ENCODE measurements around the gene FGFR1OP2.
"Not testable (repeated sequence)": the region's sequence is repeated elsewhere in the genome, so short reads cannot be mapped to it uniquely, and the experiment has no call there.

Gene FGFR1OP2

DNA sequence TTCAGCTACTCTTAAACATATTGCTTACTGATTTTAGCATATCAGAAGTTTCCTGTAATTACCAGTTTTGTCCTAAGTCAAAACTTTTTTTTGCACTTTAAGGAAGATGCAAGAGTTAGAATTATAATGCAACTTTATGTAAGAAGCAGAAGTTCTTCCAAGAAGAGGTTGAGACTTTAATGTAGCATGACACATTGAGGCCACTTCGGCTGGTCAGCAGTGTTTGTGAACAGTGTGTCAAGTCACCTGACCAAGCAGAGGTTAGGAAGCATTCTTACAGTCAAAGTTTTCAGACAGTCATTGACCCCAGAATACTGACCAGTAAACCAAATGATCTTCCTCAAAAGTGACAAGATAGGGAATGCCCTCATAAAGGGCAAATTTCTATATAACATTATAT is 15.2 kb downstream of the FGFR1OP2 start:
- Mint-ChIP-seq H3K9me3 (peaks cover 19% of the 10 kb centered on the region), H3K36me3 (ENCODE audit: low read depth) (peaks cover 61% of the 10 kb centered on the region), H3K27me3 (ENCODE audit: low read depth, poor library complexity) (peaks cover 3% of the 10 kb centered on the region), H3K4me3 (no peak overlapping the region), H3K4me1 (peaks cover 13% of the 10 kb centered on the region), H3K27ac (no peak overlapping the region)
- no peak for DNase-seq
- TF ChIP-seq, protein P1, sequence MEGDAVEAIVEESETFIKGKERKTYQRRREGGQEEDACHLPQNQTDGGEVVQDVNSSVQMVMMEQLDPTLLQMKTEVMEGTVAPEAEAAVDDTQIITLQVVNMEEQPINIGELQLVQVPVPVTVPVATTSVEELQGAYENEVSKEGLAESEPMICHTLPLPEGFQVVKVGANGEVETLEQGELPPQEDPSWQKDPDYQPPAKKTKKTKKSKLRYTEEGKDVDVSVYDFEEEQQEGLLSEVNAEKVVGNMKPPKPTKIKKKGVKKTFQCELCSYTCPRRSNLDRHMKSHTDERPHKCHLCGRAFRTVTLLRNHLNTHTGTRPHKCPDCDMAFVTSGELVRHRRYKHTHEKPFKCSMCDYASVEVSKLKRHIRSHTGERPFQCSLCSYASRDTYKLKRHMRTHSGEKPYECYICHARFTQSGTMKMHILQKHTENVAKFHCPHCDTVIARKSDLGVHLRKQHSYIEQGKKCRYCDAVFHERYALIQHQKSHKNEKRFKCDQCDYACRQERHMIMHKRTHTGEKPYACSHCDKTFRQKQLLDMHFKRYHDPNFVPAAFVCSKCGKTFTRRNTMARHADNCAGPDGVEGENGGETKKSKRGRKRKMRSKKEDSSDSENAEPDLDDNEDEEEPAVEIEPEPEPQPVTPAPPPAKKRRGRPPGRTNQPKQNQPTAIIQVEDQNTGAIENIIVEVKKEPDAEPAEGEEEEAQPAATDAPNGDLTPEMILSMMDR (IDR thresholded peaks at IDR 0.05), result no peak

DNA sequence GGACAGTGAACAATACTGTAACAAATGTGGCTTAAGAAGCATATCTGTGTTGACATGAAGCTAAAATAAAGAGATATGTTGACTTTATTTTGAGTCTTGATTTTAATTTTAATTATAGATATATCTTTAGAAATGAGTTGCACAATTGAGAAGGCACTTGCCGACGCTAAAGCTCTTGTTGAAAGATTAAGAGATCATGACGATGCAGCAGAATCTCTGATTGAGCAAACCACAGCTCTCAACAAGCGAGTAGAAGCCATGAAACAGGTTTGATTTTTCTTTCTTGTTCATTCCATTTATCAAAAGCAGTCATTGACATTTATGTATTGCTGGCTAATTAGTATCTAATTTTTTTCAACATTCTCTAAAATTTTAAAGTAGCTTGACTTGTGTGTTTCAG is 15.8 kb downstream of the FGFR1OP2 start:
- H3K9me3 Mint-ChIP-seq, result peaks cover 15% of the 10 kb centered on the region
- H3K4me1 Mint-ChIP-seq, result peaks cover 13% of the 10 kb centered on the region
- peaks cover 58% of the 10 kb centered on the region for H3K36me3 Mint-ChIP-seq (ENCODE audit: low read depth)
- H3K4me3 Mint-ChIP-seq, result no peak overlapping the region
- TF ChIP-seq, protein P1 (IDR thresholded peaks at IDR 0.05), result no peak
- peaks cover 3% of the 10 kb centered on the region for H3K27me3 Mint-ChIP-seq (ENCODE audit: low read depth, poor library complexity)
- DNase-seq, result no peak
- H3K27ac Mint-ChIP-seq, result no peak overlapping the region

DNA sequence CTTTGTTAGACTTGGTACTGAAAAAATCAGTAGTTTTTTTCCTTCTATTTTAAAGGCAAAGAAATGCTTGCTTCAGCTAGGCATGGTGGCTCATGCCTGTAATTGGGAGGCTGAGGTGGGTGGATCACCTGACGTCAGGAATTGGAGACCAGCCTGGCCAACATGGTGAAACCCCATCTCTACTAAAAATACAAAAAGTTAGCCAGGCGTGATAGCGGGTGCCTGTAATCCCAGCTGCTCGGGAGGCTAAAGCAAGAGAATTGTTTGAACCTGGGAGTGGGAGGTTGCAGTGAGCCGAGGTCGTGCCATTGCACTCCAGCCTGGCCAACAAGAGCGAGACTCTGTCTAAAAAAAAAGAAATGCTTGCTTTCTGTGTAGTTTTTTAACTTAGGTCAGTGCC is 23.1 kb downstream of the FGFR1OP2 start:
- H3K4me1 Mint-ChIP-seq, result peaks cover 25% of the 10 kb centered on the region
- peaks cover 64% of the 10 kb centered on the region for H3K36me3 Mint-ChIP-seq (ENCODE audit: low read depth)
- not testable (repeated sequence) for H3K27me3 Mint-ChIP-seq (ENCODE audit: low read depth, poor library complexity); H3K9me3 Mint-ChIP-seq
- H3K27ac Mint-ChIP-seq, result peak overlapping the region; percentile 66
- H3K4me3 Mint-ChIP-seq, result peak overlapping the region; percentile 30
- DNase-seq, result peak; percentile 28

DNA sequence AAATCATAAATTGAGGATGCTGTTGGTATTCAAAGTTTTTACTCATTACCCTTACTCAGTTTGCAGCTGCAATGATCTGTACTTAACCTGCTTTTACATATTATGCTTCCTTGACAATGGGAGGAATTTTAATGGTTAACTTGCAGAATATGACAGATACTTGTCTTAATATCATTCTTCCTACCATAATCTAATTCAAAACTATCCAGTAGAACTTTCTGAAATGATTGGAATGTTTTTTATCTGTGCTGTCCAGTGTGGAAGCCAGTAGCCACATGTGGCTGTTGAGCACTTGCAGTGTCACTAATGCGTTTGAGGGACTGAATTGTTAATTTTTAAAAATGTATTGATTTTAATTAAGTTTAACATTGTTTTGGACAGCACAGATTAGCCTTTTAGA is 23.5 kb downstream of the FGFR1OP2 start:
- Mint-ChIP-seq H3K27ac (peak overlapping the region; percentile 66), H3K4me1 (peaks cover 25% of the 10 kb centered on the region), H3K36me3 (ENCODE audit: low read depth) (peaks cover 64% of the 10 kb centered on the region), H3K9me3 (no peaks in the 10 kb centered on the region), H3K27me3 (ENCODE audit: low read depth, poor library complexity) (no peaks in the 10 kb centered on the region), H3K4me3 (no peak overlapping the region)
- no peak for DNase-seq
- TF ChIP-seq, protein P1 (IDR thresholded peaks at IDR 0.05), result no peak

DNA sequence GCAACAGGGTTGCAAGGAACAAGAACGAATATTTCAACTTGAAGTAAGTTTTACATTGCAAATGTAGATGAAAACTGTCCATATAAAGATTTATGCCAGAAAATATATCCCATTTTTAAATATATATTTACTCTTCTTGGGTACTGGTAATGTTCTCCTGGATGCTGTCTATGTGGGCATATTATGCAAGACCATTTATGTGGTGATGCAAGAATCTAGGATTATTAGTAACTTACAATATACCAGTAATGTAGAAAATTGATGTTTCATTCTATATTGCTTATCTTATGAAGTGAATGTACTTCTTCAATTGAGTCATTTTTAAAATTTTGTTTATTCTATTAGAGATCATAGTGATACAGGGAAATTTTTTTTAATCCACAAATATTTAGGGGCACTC is 25.1 kb downstream of the FGFR1OP2 start:
- Mint-ChIP-seq H3K36me3 (ENCODE audit: low read depth) (peaks cover 59% of the 10 kb centered on the region), H3K27ac (no peak overlapping the region), H3K9me3 (no peaks in the 10 kb centered on the region), H3K4me1 (peaks cover 25% of the 10 kb centered on the region), H3K4me3 (no peak overlapping the region), H3K27me3 (ENCODE audit: low read depth, poor library complexity) (no peaks in the 10 kb centered on the region)
- TF ChIP-seq, protein P1 (IDR thresholded peaks at IDR 0.05), result no peak
- no peak for DNase-seq

DNA sequence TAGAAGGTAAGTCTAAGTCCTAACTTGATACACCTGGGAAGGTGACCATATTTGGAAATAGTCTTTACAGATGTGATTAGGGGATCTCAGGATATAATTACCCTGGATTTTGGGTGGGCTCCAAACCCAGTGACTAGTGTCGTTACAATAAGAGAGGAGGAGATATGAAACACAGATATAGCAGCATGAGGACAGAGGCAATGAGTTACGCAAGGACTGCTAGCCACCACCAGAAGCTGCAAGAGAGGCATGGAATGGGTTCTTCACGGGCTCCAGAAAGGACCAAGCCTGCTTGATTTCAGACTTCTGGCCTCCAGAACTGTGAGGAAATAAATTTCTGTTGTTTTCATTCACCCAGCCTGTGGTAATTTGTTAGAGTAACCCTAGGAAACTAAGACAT is 28.6 kb downstream of the FGFR1OP2 start:
- DNase-seq, result no peak
- H3K4me3 Mint-ChIP-seq, result no peak overlapping the region
- H3K36me3 Mint-ChIP-seq (ENCODE audit: low read depth), result peaks cover 68% of the 10 kb centered on the region
- peaks cover 13% of the 10 kb centered on the region for H3K4me1 Mint-ChIP-seq
- no peaks in the 10 kb centered on the region for H3K9me3 Mint-ChIP-seq
- H3K27me3 Mint-ChIP-seq (ENCODE audit: low read depth, poor library complexity), result no peaks in the 10 kb centered on the region
- TF ChIP-seq, protein P1 (IDR thresholded peaks at IDR 0.05), result no peak
- no peak overlapping the region for H3K27ac Mint-ChIP-seq
